Measurements from ENCODE around the gene CTNNA3.

- TF ChIP-seq CTCF (IDR thresholded peaks at IDR 0.05), result no peak
- no peak for TF ChIP-seq POLR2A (IDR thresholded peaks at IDR 0.05)
These were observed 949.3 kb downstream of the CTNNA3 start for GRCh38 chr10:66746711-66747110.
